Astrocyte (in vitro differentiated cells and primary cell): ENCODE data around the gene SFSWAP.

Source experiments
- CTCF ChIP-seq: IDR thresholded peaks from 2 replicates; pipeline ENCODE4 v1.5.1; 2011; ENCODE audit warnings: low read depth, mild to moderate bottlenecking, inconsistent platforms, low read length, moderate library complexity; ENCODE audit not compliant: insufficient read depth
- EZH2 ChIP-seq: IDR thresholded peaks from 2 replicates; pipeline ENCODE4 v1.6.1; 2012; ENCODE audit warnings: mild to moderate bottlenecking, low read length, inconsistent platforms; ENCODE audit not compliant: insufficient read depth

DNA sequence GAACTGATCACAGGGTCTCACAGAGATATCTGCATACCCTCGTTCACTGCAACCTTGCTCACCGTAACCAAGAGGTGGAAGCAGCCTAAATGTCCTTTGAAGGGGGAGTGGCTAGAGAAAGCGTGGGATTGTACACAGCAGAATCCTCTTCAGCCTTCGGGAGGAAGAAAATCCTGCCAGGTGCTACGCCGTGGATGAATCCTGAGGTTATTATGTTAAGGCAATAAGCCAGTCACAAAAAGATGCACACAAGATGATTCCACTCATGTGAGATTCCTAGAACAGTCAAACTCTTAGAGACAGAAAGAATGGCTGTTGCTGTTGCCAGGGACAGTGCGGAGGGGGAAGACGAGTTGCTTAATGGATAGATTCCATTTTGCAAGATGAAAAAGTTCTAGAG lies 39.6 kb upstream of the SFSWAP start:
- no peak for TF ChIP-seq CTCF
- no peak for TF ChIP-seq EZH2
